ENCODE measurements around the gene ANOS1.
A peak's percentile ranks its signal among the peaks of the same experiment; 100 is the strongest.

ANOS1 gene

DNA sequence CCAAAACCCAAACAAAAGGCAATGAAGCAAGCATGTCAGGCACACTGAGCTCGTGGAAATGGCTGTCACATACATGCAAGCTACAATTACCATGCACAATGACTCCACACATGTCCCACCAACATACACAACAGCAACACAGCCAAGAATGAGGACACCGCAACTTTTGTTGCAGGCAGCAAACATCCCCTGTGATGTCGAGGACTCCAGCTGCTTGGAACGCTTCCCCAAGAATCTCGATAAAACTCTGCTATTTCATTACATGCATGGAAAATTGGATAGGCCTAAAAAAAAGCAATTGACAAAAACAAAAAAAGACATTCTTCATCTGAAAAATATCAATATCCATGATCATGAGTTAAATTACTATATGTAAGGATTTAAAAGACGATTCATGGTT, 11.8 kb downstream of the ANOS1 start:
- in situ Hi-C loops (cut with HindIII; ENCODE audit: low sequenced_read_pairs) = no loop called here
- DNase-seq (ENCODE audit: low read depth, low spot score) = no peak
- no peak overlapping the region for H3K4me3 ChIP-seq (ENCODE audit: low read depth, low read length)
- TF ChIP-seq, protein P1, sequence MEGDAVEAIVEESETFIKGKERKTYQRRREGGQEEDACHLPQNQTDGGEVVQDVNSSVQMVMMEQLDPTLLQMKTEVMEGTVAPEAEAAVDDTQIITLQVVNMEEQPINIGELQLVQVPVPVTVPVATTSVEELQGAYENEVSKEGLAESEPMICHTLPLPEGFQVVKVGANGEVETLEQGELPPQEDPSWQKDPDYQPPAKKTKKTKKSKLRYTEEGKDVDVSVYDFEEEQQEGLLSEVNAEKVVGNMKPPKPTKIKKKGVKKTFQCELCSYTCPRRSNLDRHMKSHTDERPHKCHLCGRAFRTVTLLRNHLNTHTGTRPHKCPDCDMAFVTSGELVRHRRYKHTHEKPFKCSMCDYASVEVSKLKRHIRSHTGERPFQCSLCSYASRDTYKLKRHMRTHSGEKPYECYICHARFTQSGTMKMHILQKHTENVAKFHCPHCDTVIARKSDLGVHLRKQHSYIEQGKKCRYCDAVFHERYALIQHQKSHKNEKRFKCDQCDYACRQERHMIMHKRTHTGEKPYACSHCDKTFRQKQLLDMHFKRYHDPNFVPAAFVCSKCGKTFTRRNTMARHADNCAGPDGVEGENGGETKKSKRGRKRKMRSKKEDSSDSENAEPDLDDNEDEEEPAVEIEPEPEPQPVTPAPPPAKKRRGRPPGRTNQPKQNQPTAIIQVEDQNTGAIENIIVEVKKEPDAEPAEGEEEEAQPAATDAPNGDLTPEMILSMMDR (IDR thresholded peaks at IDR 0.05; ENCODE audit: low read depth, low read length) = no peak

DNA sequence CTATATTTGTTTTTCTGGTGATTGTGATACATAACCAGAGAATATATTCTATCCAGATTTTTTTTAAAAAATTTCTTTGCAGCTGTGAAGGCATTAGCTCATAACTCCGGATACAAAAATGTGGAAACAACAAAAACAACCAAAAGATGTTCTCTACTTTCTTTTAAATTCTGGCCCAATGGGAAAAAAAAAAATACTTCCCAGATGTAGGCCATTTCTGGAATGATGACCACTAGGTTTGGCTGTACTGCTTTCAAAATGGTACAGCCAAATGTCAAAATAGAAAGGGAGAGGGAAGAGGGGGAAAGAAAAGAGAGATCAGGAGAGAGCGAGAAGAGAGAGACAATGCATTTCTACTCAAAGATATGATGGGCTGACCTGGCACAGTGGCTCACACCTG, 14.6 kb downstream of the ANOS1 start:
- DNase-seq (ENCODE audit: low read depth, low spot score) = no peak
- in situ Hi-C loops (cut with HindIII; ENCODE audit: low sequenced_read_pairs) = no loop called here
- H3K4me3 ChIP-seq (ENCODE audit: low read depth, low read length) = no peak overlapping the region
- TF ChIP-seq, protein P1 (IDR thresholded peaks at IDR 0.05; ENCODE audit: low read depth, low read length) = no peak

DNA sequence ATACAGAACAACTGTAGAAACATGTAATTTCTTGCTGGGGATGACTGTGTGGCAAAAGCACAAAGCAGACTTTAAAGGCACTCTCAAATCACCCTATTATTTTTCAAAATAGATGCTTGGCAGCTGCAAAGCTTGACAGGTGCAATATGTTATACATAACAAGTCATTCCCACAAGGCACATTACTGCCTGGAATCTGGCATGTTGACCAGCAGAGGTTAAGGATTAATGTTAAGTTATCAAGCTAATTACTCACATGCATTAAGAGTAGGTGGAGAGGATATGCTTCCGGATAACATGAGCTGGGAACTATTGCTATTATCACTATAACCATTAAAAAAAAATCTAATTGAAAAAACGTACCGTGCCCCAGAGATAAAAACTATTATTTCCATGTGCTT, 17.8 kb downstream of the ANOS1 start:
- TF ChIP-seq, protein P1 (IDR thresholded peaks at IDR 0.05; ENCODE audit: low read depth, low read length) = no peak
- in situ Hi-C loops (cut with HindIII; ENCODE audit: low sequenced_read_pairs) = no loop called here
- no peak for DNase-seq (ENCODE audit: low read depth, low spot score)
- no peak overlapping the region for H3K4me3 ChIP-seq (ENCODE audit: low read depth, low read length)

DNA sequence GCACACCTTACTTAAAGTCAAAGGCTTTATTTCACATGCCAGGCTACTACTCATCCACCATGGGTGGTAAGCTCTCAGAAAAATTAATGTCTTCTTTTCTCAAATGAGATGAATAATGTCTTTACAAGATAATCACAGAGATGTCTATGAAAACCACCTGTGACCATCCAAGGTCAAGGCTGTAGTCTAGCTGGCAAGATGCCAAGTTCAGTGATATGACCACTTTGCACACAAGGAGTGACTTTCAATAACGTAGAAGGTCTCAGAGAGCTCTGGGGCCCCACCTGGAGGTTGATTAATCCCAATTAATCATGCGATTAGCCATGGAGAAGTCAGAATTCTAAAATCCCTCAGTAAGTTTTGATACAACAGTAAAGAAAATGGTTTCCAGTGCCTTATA, 20.5 kb downstream of the ANOS1 start:
- DNase-seq (ENCODE audit: low read depth, low spot score) = no peak
- in situ Hi-C loops (cut with HindIII; ENCODE audit: low sequenced_read_pairs) = no loop called here
- TF ChIP-seq, protein P1 (IDR thresholded peaks at IDR 0.05; ENCODE audit: low read depth, low read length) = no peak
- H3K4me3 ChIP-seq (ENCODE audit: low read depth, low read length) = no peak overlapping the region

- in situ Hi-C loops (cut with HindIII; ENCODE audit: low sequenced_read_pairs) = no loop called here
- DNase-seq (ENCODE audit: low read depth, low spot score) = no peak
- H3K4me3 ChIP-seq (ENCODE audit: low read depth, low read length) = no peak overlapping the region
- TF ChIP-seq, protein P1 (IDR thresholded peaks at IDR 0.05; ENCODE audit: low read depth, low read length) = no peak
These were observed 27.8 kb downstream of the ANOS1 start for GRCh38 chrX:8704184-8704583.

DNA sequence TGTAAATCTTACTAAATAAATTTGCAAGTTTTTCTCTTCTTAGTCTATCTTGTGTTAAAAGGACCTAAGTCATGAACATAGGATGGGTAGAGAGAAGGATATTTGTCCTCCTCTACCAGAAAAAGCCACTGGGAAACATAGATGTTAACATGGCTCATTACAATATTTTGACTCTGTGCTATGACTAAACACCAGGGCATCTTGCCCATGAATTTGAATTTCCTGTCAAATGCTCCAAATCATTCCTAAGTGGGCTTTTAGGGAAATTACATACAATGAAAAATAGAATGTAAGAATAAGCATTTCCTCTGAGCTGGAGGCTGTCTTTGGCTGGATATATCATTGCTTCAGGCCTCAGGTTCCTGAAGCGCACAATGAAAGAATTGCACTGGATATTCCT, 39.1 kb downstream of the ANOS1 start:
- DNase-seq (ENCODE audit: low read depth, low spot score) = peak; percentile 12
- TF ChIP-seq, protein P1 (IDR thresholded peaks at IDR 0.05; ENCODE audit: low read depth, low read length) = no peak
- in situ Hi-C loops (cut with HindIII; ENCODE audit: low sequenced_read_pairs) = no loop called here
- no peak overlapping the region for H3K4me3 ChIP-seq (ENCODE audit: low read depth, low read length)

GRCh38 chrX:8689473-8689872, 42.5 kb downstream of the ANOS1 start:
- no peak for DNase-seq (ENCODE audit: low read depth, low spot score)
- in situ Hi-C loops (cut with HindIII; ENCODE audit: low sequenced_read_pairs) = no loop called here
- no peak overlapping the region for H3K4me3 ChIP-seq (ENCODE audit: low read depth, low read length)
- TF ChIP-seq, protein P1 (IDR thresholded peaks at IDR 0.05; ENCODE audit: low read depth, low read length) = no peak
